ENCODE results near the gene DGAT2. TPM values are rescaled to one million over a fixed set of nuclear protein-coding genes. Genes with fewer than 3 reads are reported as not detected.
"Not testable (repeated sequence)": the region's sequence is repeated elsewhere in the genome, so short reads cannot be mapped to it uniquely, and the experiment has no call there.

Gene DGAT2
- polyA plus RNA-seq, 2 donors, result 13.4 to 17.2 TPM

DNA sequence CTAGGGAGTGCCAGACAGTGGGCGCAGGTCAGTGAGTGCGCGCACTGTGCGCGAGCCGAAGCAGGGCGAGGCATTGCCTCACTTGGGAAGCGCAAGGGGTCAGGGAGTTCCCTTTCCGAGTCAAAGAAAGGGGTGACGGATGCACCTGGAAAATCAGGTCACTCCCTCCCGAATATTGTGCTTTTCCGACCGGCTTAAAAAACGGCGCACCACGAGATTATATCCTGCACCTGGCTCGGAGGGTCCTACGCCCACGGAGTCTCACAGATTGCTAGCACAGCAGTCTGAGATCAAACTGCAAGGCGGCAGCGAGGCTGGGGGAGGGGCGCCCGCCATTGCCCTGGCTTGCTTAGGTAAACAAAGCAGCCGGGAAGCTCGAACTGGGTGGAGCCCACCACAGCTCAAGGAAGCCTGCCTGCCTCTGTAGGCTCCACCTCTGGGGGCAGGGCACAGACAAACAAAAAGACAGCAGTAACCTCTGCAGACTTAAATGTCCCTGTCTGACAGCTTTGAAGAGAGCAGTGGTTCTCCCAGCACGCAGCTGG is 19.8 kb upstream of the DGAT2 start:
- 43 to 60% methylated on average over 6 to 18 of the region's 26 CpGs for WGBS, 2 donors
- not testable (repeated sequence) for H3K9me3 ChIP-seq (ENCODE audit: control insufficient read depth in 2 of 2, insufficient read depth in 1 of 2, low read depth in 1 of 2, low read length in 1 of 2); H3K4me1 ChIP-seq (ENCODE audit: control insufficient read depth in 2 of 2, insufficient read depth in 2 of 2, low read length in 1 of 2); H3K4me3 ChIP-seq (ENCODE audit: low read depth in 1 of 2, low read length in 2 of 2); H3K27me3 ChIP-seq (ENCODE audit: control insufficient read depth in 1 of 2, insufficient read depth in 2 of 2, low read length in 2 of 2); H3K27ac ChIP-seq (ENCODE audit: low read depth in 2 of 2, low read length in 1 of 2); H3K36me3 ChIP-seq (ENCODE audit: control insufficient read depth in 2 of 2, insufficient read depth in 2 of 2, low read length in 1 of 2)

DNA sequence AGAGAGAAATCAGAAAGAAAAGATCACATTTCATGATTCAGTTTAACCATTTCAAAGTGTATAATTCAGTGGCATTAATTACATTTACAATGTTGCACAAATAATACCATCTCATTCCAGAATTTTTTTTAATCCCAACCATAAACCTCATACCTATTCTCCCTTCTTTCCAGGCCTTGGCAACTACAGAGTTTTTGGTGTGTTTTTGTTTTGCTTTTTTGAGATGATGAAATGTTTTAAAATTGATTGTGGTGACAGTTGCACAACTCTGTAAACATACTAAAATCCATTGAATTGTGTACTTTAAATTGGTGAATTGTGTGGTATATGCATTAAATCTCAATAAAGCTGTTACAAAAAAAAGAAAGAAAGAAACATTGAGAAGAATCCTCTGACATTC is 13.6 kb upstream of the DGAT2 start:
- H3K4me1 ChIP-seq (ENCODE audit: control insufficient read depth in 2 of 2, insufficient read depth in 2 of 2, low read length in 1 of 2), result not testable (repeated sequence)

DNA sequence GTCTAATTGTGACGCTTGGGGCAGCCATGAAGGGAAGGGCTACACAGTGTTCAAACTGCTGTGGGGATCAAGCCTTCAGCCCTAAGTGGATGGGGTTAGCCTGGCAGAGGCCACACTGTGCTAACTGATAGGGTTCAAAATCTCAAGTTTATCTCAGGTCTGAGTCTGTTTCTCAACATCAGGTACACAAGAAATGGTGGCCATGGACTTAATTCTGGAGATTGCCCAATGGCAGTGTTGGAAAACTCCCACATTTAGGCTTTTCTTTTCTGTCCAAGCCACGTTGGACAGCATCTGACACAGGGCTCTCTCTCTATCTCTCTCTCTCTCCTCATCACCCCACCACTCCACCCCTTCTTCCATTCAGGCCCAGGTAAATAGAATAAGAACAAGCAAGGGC is 10.9 kb upstream of the DGAT2 start:
- 70 to 76% methylated on average over 2 of the region's 2 CpGs for WGBS, 2 donors
- Histone ChIP-seq H3K4me1 (ENCODE audit: control insufficient read depth in 2 of 2, insufficient read depth in 2 of 2, low read length in 1 of 2) (no peaks in the 10 kb centered on the region), H3K36me3 (ENCODE audit: control insufficient read depth in 2 of 2, insufficient read depth in 2 of 2, low read length in 1 of 2) (no peaks in the 10 kb centered on the region), H3K27me3 (ENCODE audit: control insufficient read depth in 1 of 2, insufficient read depth in 2 of 2, low read length in 2 of 2) (no peaks in the 10 kb centered on the region), H3K4me3 (ENCODE audit: low read depth in 1 of 2, low read length in 2 of 2) (no peak overlapping the region), H3K9me3 (ENCODE audit: control insufficient read depth in 2 of 2, insufficient read depth in 1 of 2, low read depth in 1 of 2, low read length in 1 of 2) (no peaks in the 10 kb centered on the region), H3K27ac (ENCODE audit: low read depth in 2 of 2, low read length in 1 of 2) (no peak overlapping the region)

More for the DNA sequence above, 13.6 kb upstream of the DGAT2 start:
- H3K4me3 ChIP-seq (ENCODE audit: low read depth in 1 of 2, low read length in 2 of 2); H3K36me3 ChIP-seq (ENCODE audit: control insufficient read depth in 2 of 2, insufficient read depth in 2 of 2, low read length in 1 of 2); H3K27ac ChIP-seq (ENCODE audit: low read depth in 2 of 2, low read length in 1 of 2); H3K27me3 ChIP-seq (ENCODE audit: control insufficient read depth in 1 of 2, insufficient read depth in 2 of 2, low read length in 2 of 2); H3K9me3 ChIP-seq (ENCODE audit: control insufficient read depth in 2 of 2, insufficient read depth in 1 of 2, low read depth in 1 of 2, low read length in 1 of 2): not testable (repeated sequence)

DNA sequence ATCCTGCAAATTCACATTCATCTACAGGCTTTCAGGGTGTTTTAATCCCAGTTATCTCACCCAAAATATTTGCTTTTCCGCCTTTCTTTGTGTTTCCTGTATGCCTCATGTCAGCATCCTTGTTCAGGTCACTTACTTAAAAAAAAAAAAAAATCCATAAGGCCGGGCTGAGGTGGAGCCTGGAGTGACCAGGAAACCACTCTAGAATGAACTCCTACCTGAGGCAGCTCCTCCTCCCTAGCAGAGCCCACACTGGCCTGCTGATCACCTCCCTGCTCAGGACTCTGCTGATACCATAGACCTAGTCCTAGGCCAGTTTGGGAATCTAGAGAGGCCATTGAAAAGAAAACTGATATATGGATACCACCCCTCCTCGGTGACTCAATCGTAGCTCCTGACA is 8.7 kb upstream of the DGAT2 start:
- Histone ChIP-seq H3K36me3 (ENCODE audit: control insufficient read depth in 2 of 2, insufficient read depth in 2 of 2, low read length in 1 of 2) (no peaks in the 10 kb centered on the region), H3K4me3 (ENCODE audit: low read depth in 1 of 2, low read length in 2 of 2) (no peak overlapping the region), H3K9me3 (ENCODE audit: control insufficient read depth in 2 of 2, insufficient read depth in 1 of 2, low read depth in 1 of 2, low read length in 1 of 2) (no peaks in the 10 kb centered on the region), H3K27ac (ENCODE audit: low read depth in 2 of 2, low read length in 1 of 2) (no peak overlapping the region), H3K4me1 (ENCODE audit: control insufficient read depth in 2 of 2, insufficient read depth in 2 of 2, low read length in 1 of 2) (no peaks in the 10 kb centered on the region), H3K27me3 (ENCODE audit: control insufficient read depth in 1 of 2, insufficient read depth in 2 of 2, low read length in 2 of 2) (no peaks in the 10 kb centered on the region)
- 78 to 82% methylated on average over 4 of the region's 4 CpGs for WGBS, 2 donors

DNA sequence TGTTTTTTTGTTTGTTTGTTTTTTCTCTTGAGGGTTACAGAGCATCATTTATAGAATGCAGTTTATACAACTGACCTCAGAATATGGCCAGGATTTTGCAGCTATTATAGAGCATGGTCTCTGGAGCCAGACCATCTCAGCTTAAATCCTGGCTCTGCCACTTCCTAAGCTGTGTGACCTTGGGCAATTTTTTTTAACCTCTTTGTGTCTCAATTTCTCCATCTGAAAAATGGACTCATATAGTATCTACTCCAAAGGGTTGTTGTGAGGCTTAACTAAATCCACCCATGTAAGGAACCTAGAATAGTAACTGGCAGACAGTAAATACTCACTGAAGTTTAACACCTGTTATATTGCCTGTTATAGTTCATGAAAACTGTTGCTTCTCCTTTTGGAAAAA is 8.3 kb upstream of the DGAT2 start:
- Histone ChIP-seq H3K27ac (ENCODE audit: low read depth in 2 of 2, low read length in 1 of 2) (no peak overlapping the region), H3K4me1 (ENCODE audit: control insufficient read depth in 2 of 2, insufficient read depth in 2 of 2, low read length in 1 of 2) (no peaks in the 10 kb centered on the region), H3K9me3 (ENCODE audit: control insufficient read depth in 2 of 2, insufficient read depth in 1 of 2, low read depth in 1 of 2, low read length in 1 of 2) (no peaks in the 10 kb centered on the region), H3K4me3 (ENCODE audit: low read depth in 1 of 2, low read length in 2 of 2) (no peak overlapping the region), H3K36me3 (ENCODE audit: control insufficient read depth in 2 of 2, insufficient read depth in 2 of 2, low read length in 1 of 2) (no peaks in the 10 kb centered on the region), H3K27me3 (ENCODE audit: control insufficient read depth in 1 of 2, insufficient read depth in 2 of 2, low read length in 2 of 2) (no peaks in the 10 kb centered on the region)

DNA sequence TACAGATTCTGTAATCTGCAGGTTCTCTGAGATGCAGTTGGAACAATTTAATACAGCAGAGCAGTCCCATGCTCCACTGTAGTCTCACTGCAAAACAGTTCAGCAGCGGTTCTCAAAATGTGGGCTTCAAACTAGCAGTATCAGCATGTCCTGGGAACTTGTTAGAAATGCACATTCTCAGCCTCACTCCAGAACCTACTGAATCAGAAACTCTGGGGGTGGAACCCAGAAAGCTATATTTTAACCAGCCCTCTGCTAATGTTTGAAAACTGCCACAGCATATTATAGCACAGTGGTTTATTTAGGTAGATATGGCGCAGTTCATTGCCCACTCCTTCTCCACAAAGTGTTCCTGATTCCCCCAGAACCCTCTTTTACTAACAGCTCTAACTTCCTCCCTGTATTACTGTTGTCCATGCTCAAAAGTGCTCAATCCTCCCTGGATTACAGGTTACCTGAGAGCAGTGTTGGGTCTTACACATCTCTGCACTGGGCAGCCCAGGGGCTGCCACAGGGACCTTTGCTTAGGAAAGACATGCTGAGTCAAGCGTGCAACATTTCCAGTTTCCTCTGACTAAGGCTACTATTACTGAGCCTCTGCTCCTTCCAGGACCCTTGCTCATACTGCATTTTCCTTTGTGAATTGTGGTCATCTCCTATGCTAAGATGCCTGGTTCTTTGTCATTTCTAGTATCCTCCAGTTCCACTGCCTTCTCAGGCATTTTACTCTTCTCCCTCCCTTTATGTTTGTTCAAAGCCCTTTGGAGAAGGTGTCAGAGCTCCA is 7.7 kb upstream of the DGAT2 start:
- Histone ChIP-seq H3K9me3 (ENCODE audit: control insufficient read depth in 2 of 2, insufficient read depth in 1 of 2, low read depth in 1 of 2, low read length in 1 of 2) (no peaks in the 10 kb centered on the region), H3K27ac (ENCODE audit: low read depth in 2 of 2, low read length in 1 of 2) (no peak overlapping the region), H3K36me3 (ENCODE audit: control insufficient read depth in 2 of 2, insufficient read depth in 2 of 2, low read length in 1 of 2) (no peaks in the 10 kb centered on the region), H3K27me3 (ENCODE audit: control insufficient read depth in 1 of 2, insufficient read depth in 2 of 2, low read length in 2 of 2) (no peaks in the 10 kb centered on the region), H3K4me1 (ENCODE audit: control insufficient read depth in 2 of 2, insufficient read depth in 2 of 2, low read length in 1 of 2) (no peaks in the 10 kb centered on the region), H3K4me3 (ENCODE audit: low read depth in 1 of 2, low read length in 2 of 2) (no peak overlapping the region)
- 90 to 97% methylated on average over 3 of the region's 3 CpGs for WGBS, 2 donors

DNA sequence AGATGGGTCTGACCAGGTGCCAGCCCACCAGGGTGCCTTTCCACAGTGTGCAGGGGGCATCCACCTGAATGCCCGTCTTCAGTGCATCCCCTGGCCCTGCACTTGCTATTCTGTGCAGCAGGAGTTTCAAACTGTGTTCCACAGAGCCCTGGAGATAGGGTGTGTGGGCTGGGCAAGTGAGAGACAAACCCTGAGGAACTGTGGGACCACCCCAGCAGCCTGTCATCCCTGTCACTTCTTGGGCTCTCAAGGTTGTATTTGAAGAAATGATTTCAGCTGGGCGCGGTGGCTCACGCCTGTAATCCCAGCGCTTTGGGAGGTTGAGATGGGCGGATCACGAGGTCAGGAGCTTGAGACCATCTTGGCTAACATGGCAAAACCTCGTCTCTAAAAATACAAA is 6.4 kb upstream of the DGAT2 start:
- Histone ChIP-seq H3K27ac (ENCODE audit: low read depth in 2 of 2, low read length in 1 of 2) (no peak overlapping the region), H3K36me3 (ENCODE audit: control insufficient read depth in 2 of 2, insufficient read depth in 2 of 2, low read length in 1 of 2) (no peaks in the 10 kb centered on the region), H3K27me3 (ENCODE audit: control insufficient read depth in 1 of 2, insufficient read depth in 2 of 2, low read length in 2 of 2) (no peaks in the 10 kb centered on the region), H3K4me1 (ENCODE audit: control insufficient read depth in 2 of 2, insufficient read depth in 2 of 2, low read length in 1 of 2) (no peaks in the 10 kb centered on the region), H3K9me3 (ENCODE audit: control insufficient read depth in 2 of 2, insufficient read depth in 1 of 2, low read depth in 1 of 2, low read length in 1 of 2) (no peaks in the 10 kb centered on the region), H3K4me3 (ENCODE audit: low read depth in 1 of 2, low read length in 2 of 2) (no peak overlapping the region)
- WGBS, 2 donors, result 93 to 96% methylated on average over 8 of the region's 8 CpGs

- Histone ChIP-seq H3K36me3 (ENCODE audit: control insufficient read depth in 2 of 2, insufficient read depth in 2 of 2, low read length in 1 of 2) (no peaks in the 10 kb centered on the region), H3K4me1 (ENCODE audit: control insufficient read depth in 2 of 2, insufficient read depth in 2 of 2, low read length in 1 of 2) (peaks cover 0 to under 1% of the 10 kb centered on the region in 2 donors), H3K4me3 (ENCODE audit: low read depth in 1 of 2, low read length in 2 of 2) (no peak overlapping the region), H3K27ac (ENCODE audit: low read depth in 2 of 2, low read length in 1 of 2) (no peak overlapping the region), H3K9me3 (ENCODE audit: control insufficient read depth in 2 of 2, insufficient read depth in 1 of 2, low read depth in 1 of 2, low read length in 1 of 2) (no peaks in the 10 kb centered on the region), H3K27me3 (ENCODE audit: control insufficient read depth in 1 of 2, insufficient read depth in 2 of 2, low read length in 2 of 2) (no peaks in the 10 kb centered on the region)
- WGBS, 2 donors, result 81 to 91% methylated on average over 2 of the region's 2 CpGs
Measured at GRCh38 chr11:75762885-75763284, 5.7 kb upstream of the DGAT2 start.

- 55 to 60% methylated on average over 3 of the region's 3 CpGs for WGBS, 2 donors
- Histone ChIP-seq H3K36me3 (ENCODE audit: control insufficient read depth in 2 of 2, insufficient read depth in 2 of 2, low read length in 1 of 2) (no peaks in the 10 kb centered on the region), H3K27me3 (ENCODE audit: control insufficient read depth in 1 of 2, insufficient read depth in 2 of 2, low read length in 2 of 2) (no peaks in the 10 kb centered on the region), H3K27ac (ENCODE audit: low read depth in 2 of 2, low read length in 1 of 2) (no peak overlapping the region), H3K4me1 (ENCODE audit: control insufficient read depth in 2 of 2, insufficient read depth in 2 of 2, low read length in 1 of 2) (peaks cover 0 to 5% of the 10 kb centered on the region in 2 donors), H3K9me3 (ENCODE audit: control insufficient read depth in 2 of 2, insufficient read depth in 1 of 2, low read depth in 1 of 2, low read length in 1 of 2) (no peaks in the 10 kb centered on the region), H3K4me3 (ENCODE audit: low read depth in 1 of 2, low read length in 2 of 2) (no peak overlapping the region)
Measured at GRCh38 chr11:75763846-75764245, 4.7 kb upstream of the DGAT2 start.

DNA sequence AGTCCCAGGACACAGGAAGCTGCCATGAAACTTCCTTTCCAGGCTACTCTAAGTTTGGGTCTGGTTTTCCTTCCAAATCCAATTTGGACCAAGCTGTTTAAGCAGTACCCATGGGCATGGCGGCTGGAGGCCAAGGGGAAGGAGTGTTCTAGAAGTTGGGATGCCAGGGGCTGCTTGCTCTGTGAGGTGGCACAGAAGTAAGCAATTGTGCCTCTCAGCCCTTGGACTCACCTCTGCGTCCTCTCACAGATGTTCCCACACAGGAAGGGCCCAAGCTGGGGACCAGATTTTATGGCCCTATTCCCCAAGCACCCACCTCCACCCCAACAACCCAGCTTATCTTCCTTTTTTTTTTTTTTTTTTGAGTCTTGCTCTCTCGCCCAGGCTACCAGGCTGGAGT is 3.5 kb upstream of the DGAT2 start:
- H3K4me3 ChIP-seq (ENCODE audit: low read depth in 1 of 2, low read length in 2 of 2), result no peak overlapping the region
- H3K4me1 ChIP-seq (ENCODE audit: control insufficient read depth in 2 of 2, insufficient read depth in 2 of 2, low read length in 1 of 2), result peaks cover 0 to 11% of the 10 kb centered on the region in 2 donors

More for the DNA sequence above, 3.5 kb upstream of the DGAT2 start:
- Histone ChIP-seq H3K9me3 (ENCODE audit: control insufficient read depth in 2 of 2, insufficient read depth in 1 of 2, low read depth in 1 of 2, low read length in 1 of 2) (no peaks in the 10 kb centered on the region), H3K27me3 (ENCODE audit: control insufficient read depth in 1 of 2, insufficient read depth in 2 of 2, low read length in 2 of 2) (no peaks in the 10 kb centered on the region), H3K36me3 (ENCODE audit: control insufficient read depth in 2 of 2, insufficient read depth in 2 of 2, low read length in 1 of 2) (no peaks in the 10 kb centered on the region), H3K27ac (ENCODE audit: low read depth in 2 of 2, low read length in 1 of 2) (no peak overlapping the region)
- 96% methylated on average over 3 of the region's 3 CpGs for WGBS, 2 donors

All from esophagus (tissue), 2 donors.